Thyroid gland (tissue), 4 donors: ENCODE measurements around the gene MYPN.

Experiments
- POLR2A ChIP-seq, 2 donors: fragments of 450-650 bp; IDR thresholded peaks; one replicate each; pipeline ENCODE4 v1.6.1; 2017; ENCODE audit warnings: antibody characterized with exemption in 2 of 2, mild to moderate bottlenecking in 2 of 2, moderate library complexity in 1 of 2
- TF ChIP-seq, protein P1 (sequence below), 6 experiments: fragments of 200-600 bp in 3 of 6; fragments of 450-650 bp in 3 of 6; sonication (generic) in 3 of 6; IDR thresholded peaks; one replicate each; pipeline ENCODE4 v1.5.1; 2016 to 2019; ENCODE audit warnings: antibody characterized with exemption in 6 of 6, mild to moderate bottlenecking in 2 of 6, inconsistent platforms in 1 of 6, moderate library complexity in 1 of 6

DNA sequence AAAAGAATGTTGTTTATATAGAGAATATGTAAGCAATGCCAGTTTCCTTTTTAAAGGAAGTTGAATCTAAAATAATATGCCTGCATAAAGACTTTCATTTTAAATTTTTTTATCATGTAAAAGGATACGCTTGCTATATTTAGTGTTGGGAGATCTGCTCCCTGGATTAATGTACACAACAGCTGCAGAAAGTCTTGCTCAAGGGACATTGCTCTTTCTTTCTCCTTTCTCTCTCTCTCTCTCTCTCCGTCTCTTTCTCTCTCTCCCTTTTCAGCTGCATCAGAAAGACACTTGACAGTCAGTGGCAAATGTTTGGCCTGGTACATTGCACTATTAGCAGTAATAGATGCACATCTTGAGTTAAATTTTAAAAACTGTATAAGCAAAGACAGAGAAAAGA lies 739 bp downstream of the MYPN start:
- TF ChIP-seq, protein P1, sequence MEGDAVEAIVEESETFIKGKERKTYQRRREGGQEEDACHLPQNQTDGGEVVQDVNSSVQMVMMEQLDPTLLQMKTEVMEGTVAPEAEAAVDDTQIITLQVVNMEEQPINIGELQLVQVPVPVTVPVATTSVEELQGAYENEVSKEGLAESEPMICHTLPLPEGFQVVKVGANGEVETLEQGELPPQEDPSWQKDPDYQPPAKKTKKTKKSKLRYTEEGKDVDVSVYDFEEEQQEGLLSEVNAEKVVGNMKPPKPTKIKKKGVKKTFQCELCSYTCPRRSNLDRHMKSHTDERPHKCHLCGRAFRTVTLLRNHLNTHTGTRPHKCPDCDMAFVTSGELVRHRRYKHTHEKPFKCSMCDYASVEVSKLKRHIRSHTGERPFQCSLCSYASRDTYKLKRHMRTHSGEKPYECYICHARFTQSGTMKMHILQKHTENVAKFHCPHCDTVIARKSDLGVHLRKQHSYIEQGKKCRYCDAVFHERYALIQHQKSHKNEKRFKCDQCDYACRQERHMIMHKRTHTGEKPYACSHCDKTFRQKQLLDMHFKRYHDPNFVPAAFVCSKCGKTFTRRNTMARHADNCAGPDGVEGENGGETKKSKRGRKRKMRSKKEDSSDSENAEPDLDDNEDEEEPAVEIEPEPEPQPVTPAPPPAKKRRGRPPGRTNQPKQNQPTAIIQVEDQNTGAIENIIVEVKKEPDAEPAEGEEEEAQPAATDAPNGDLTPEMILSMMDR (IDR thresholded peaks at IDR 0.05), result no peak
- TF ChIP-seq POLR2A (IDR thresholded peaks at IDR 0.05), result no peak
